CD14-positive monocyte (primary cell): ENCODE data around the gene TMEM209. TPM values are rescaled to one million over a fixed set of nuclear protein-coding genes. Genes with fewer than 3 reads are reported as not detected.

Experiments
- DNase-seq, 3 donors: peaks; one replicate each; pipeline ENCODE4 v3.0.0-alpha.2; 2011 to 2022
- H2AFZ ChIP-seq: 2 replicates; pipeline ENCODE4 v1.6.0; 2012; ENCODE audit warnings: mild to moderate bottlenecking, low read depth, low read length, inconsistent platforms; ENCODE audit not compliant: insufficient read depth, poor library complexity, severe bottlenecking
- H3K27ac ChIP-seq, 2 donors: 1 replicate in 1 of 2; 2 replicates in 1 of 2; pipeline ENCODE4 v1.5.1; 2012 to 2013; ENCODE audit warnings: low read length in 2 of 2, control low read depth in 1 of 2, inconsistent platforms in 1 of 2, low read depth in 1 of 2, mild to moderate bottlenecking in 1 of 2
- H3K27me3 ChIP-seq, 2 donors: one replicate each; pipeline versions ENCODE4 v1.6.0 to v1.6.1; 2011 to 2013; ENCODE audit warnings: low read length in 2 of 2; ENCODE audit not compliant: control insufficient read depth in 2 of 2, insufficient read depth in 2 of 2
- H3K36me3 ChIP-seq, 2 donors: replicated peaks in 1 of 2; 1 replicate in 1 of 2; 2 replicates in 1 of 2; pipeline versions ENCODE4 v1.5.1 to v1.6.1; 2012 to 2013; ENCODE audit warnings: low read length in 2 of 2, control low read depth in 1 of 2, inconsistent platforms in 1 of 2, mild to moderate bottlenecking in 1 of 2; ENCODE audit not compliant: insufficient read depth in 2 of 2, control insufficient read depth in 1 of 2
- H3K4me1 ChIP-seq, 2 donors: 1 replicate in 1 of 2; 2 replicates in 1 of 2; pipeline versions ENCODE4 v1.5.1 to v1.6.1; 2012 to 2013; ENCODE audit warnings: low read length in 2 of 2, control low read depth in 1 of 2, inconsistent platforms in 1 of 2, mild to moderate bottlenecking in 1 of 2, moderate library complexity in 1 of 2; ENCODE audit not compliant: insufficient read depth in 2 of 2, control insufficient read depth in 1 of 2
- H3K4me2 ChIP-seq: replicated peaks from 2 replicates; pipeline ENCODE3; 2012; ENCODE audit warnings: low read length, moderate library complexity, mild to moderate bottlenecking; ENCODE audit not compliant: poor library complexity, severe bottlenecking; ENCODE audit errors: extremely low read depth
- H3K4me3 ChIP-seq, 3 experiments: fragments of 200-600 bp in 1 of 3; sonication (generic) in 1 of 3; replicated peaks in 1 of 3; 1 replicate in 2 of 3; 2 replicates in 1 of 3; pipeline ENCODE4 v1.5.1; 2011 to 2013; ENCODE audit warnings: low read length in 3 of 3, mild to moderate bottlenecking in 3 of 3, control low read depth in 2 of 3, low read depth in 2 of 3, inconsistent platforms in 1 of 3, moderate library complexity in 1 of 3
- H3K79me2 ChIP-seq: 2 replicates; pipeline ENCODE4 v1.6.0; 2012; ENCODE audit warnings: mild to moderate bottlenecking, control low read depth, inconsistent platforms, low read length, moderate library complexity; ENCODE audit not compliant: insufficient read depth
- H3K9ac ChIP-seq: 2 replicates; pipeline ENCODE4 v1.6.0; 2017; ENCODE audit warnings: low read length, mild to moderate bottlenecking; ENCODE audit not compliant: insufficient read depth, poor library complexity, severe bottlenecking
- H3K9me3 ChIP-seq, 2 donors: replicated peaks in 1 of 2; 1 replicate in 1 of 2; 2 replicates in 1 of 2; pipeline versions ENCODE4 v1.5.1 to v1.6.1; 2012 to 2013; ENCODE audit warnings: low read length in 2 of 2, control low read depth in 1 of 2; ENCODE audit not compliant: control insufficient read depth in 1 of 2, insufficient read depth in 1 of 2
- H4K20me1 ChIP-seq: 2 replicates; pipeline ENCODE4 v1.6.0; 2012; ENCODE audit warnings: mild to moderate bottlenecking, low read length, control low read depth, moderate library complexity; ENCODE audit not compliant: insufficient read depth
- H3K27ac Mint-ChIP-seq, 7 donors: one replicate each; pipeline ENCODE4 v1.8.0; 2020; ENCODE audit warnings: mild to moderate bottlenecking in 7 of 7, mixed read lengths in 7 of 7, moderate library complexity in 6 of 7, inconsistent platforms in 2 of 7
- H3K27me3 Mint-ChIP-seq, 3 donors: one replicate each; pipeline ENCODE4 v1.8.0; 2021 to 2022; ENCODE audit warnings: low read depth in 3 of 3, mild to moderate bottlenecking in 3 of 3, mixed read lengths in 3 of 3, moderate library complexity in 3 of 3, inconsistent platforms in 1 of 3
- H3K36me3 Mint-ChIP-seq, 2 donors: one replicate each; pipeline ENCODE4 v1.8.0; 2020; ENCODE audit warnings: mixed read lengths in 2 of 2, inconsistent platforms in 1 of 2, mild to moderate bottlenecking in 1 of 2
- H3K4me1 Mint-ChIP-seq: one replicate; pipeline ENCODE4 v1.8.0; 2020; ENCODE audit warnings: mild to moderate bottlenecking, mixed read lengths
- H3K4me3 Mint-ChIP-seq, 2 donors: one replicate each; pipeline ENCODE4 v1.8.0; 2020; ENCODE audit warnings: mild to moderate bottlenecking in 2 of 2, mixed read lengths in 2 of 2, moderate library complexity in 1 of 2
- H3K9me3 Mint-ChIP-seq, 7 donors: one replicate each; pipeline ENCODE4 v1.8.0; 2020 to 2022; ENCODE audit warnings: mixed read lengths in 7 of 7, mild to moderate bottlenecking in 6 of 7, moderate library complexity in 6 of 7, inconsistent platforms in 2 of 7
- WGBS: methylation state at CpG from one replicate; pipeline ENCODE4 v1.1.5; 2013; ENCODE audit warnings: missing lambda C conversion rate; ENCODE audit not compliant: insufficient coverage; 5-methylcytosine and 5-hydroxymethylcytosine counted together
- intact Hi-C, 2 donors: fragments of 100-400 bp; cut with micrococcal nuclease; formaldehyde crosslinking; loops; one replicate each; pipeline versions ENCODE4 v1.15.0 to v1.15.1; 2023
- polyA plus RNA-seq, 3 donors: library from polyadenylated mRNA; depleted of rRNA in 1 of 3; unstranded in 2 of 3; stranded (reverse) in 1 of 3; fragments of 300-500 nt in 2 of 3; fragments of >200 nt in 1 of 3; fragmentation: Illumina TruSeq in 2 of 3; gene quantifications; 1 replicate in 2 of 3; 2 replicates in 1 of 3; pipeline ENCODE4 v1.2.3, GENCODE V29; 2012 to 2021
- TF ChIP-seq, protein P1 (sequence below): fragments of 200-600 bp; IDR thresholded peaks from one replicate; pipeline ENCODE4 v1.8.0; 2022; ENCODE audit warnings: antibody characterized with exemption, mild to moderate bottlenecking

Gene TMEM209
- polyA plus RNA-seq, 3 donors: 7.7 to 16.7 (median 9.6) TPM

- Mint-ChIP-seq H3K27ac (no peak overlapping the region), H3K36me3 (peaks cover 59 to 63% of the 10 kb centered on the region in 2 donors), H3K27me3 (no peaks in the 10 kb centered on the region), H3K9me3 (no peaks in the 10 kb centered on the region), H3K4me3 (no peak overlapping the region), H3K4me1 (no peaks in the 10 kb centered on the region)
- no peaks in the 10 kb centered on the region for H4K20me1 ChIP-seq
- no peak overlapping the region for H3K4me2 ChIP-seq
- no peaks in the 10 kb centered on the region for H3K27me3 ChIP-seq
- H3K79me2 ChIP-seq: no peaks in the 10 kb centered on the region
- H2AFZ ChIP-seq: no peak overlapping the region
- intact Hi-C loops: no loop called here
- TF ChIP-seq, protein P1, sequence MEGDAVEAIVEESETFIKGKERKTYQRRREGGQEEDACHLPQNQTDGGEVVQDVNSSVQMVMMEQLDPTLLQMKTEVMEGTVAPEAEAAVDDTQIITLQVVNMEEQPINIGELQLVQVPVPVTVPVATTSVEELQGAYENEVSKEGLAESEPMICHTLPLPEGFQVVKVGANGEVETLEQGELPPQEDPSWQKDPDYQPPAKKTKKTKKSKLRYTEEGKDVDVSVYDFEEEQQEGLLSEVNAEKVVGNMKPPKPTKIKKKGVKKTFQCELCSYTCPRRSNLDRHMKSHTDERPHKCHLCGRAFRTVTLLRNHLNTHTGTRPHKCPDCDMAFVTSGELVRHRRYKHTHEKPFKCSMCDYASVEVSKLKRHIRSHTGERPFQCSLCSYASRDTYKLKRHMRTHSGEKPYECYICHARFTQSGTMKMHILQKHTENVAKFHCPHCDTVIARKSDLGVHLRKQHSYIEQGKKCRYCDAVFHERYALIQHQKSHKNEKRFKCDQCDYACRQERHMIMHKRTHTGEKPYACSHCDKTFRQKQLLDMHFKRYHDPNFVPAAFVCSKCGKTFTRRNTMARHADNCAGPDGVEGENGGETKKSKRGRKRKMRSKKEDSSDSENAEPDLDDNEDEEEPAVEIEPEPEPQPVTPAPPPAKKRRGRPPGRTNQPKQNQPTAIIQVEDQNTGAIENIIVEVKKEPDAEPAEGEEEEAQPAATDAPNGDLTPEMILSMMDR: no peak
- H3K9me3 ChIP-seq: no peaks in the 10 kb centered on the region
- H3K36me3 ChIP-seq: peaks cover 72 to 80% of the 10 kb centered on the region in 2 donors
- no peak overlapping the region for H3K9ac ChIP-seq
- no CpG with 5 or more reads among the region's 4 CpGs for WGBS
- H3K27ac ChIP-seq: no peak overlapping the region
- DNase-seq: no peak
- no peaks in the 10 kb centered on the region for H3K4me1 ChIP-seq
- no peak overlapping the region for H3K4me3 ChIP-seq
Measured at GRCh38 chr7:130178251-130178650, 27.0 kb downstream of the TMEM209 start.

GRCh38 chr7:130174237-130174959, 30.8 kb downstream of the TMEM209 start:
- no peak overlapping the region for H3K4me3 Mint-ChIP-seq
- intact Hi-C loops: no loop called here

More at GRCh38 chr7:130174237-130174959, 30.8 kb downstream of the TMEM209 start:
- no peak overlapping the region for H3K4me3 ChIP-seq
- no peak overlapping the region for H3K27ac Mint-ChIP-seq
- no peaks in the 10 kb centered on the region for H3K27me3 Mint-ChIP-seq
- H3K4me1 Mint-ChIP-seq: no peaks in the 10 kb centered on the region
- peaks cover 59 to 63% of the 10 kb centered on the region in 2 donors for H3K36me3 Mint-ChIP-seq
- no peaks in the 10 kb centered on the region for H4K20me1 ChIP-seq
- no peak overlapping the region for H3K4me2 ChIP-seq
- no peak for DNase-seq
- H3K4me1 ChIP-seq: no peaks in the 10 kb centered on the region
- H3K9ac ChIP-seq: no peak overlapping the region
- no peak overlapping the region for H2AFZ ChIP-seq
- H3K27me3 ChIP-seq: no peaks in the 10 kb centered on the region
- H3K79me2 ChIP-seq: no peaks in the 10 kb centered on the region
- no peak overlapping the region for H3K27ac ChIP-seq
- TF ChIP-seq, protein P1: no peak
- WGBS: no CpG with 5 or more reads among the region's 4 CpGs
- no peaks in the 10 kb centered on the region for H3K9me3 ChIP-seq
- no peaks in the 10 kb centered on the region for H3K9me3 Mint-ChIP-seq
- peaks cover 65 to 74% of the 10 kb centered on the region in 2 donors for H3K36me3 ChIP-seq
